ENCODE data around the gene NKX1-2.
A peak's percentile ranks its signal among the peaks of the same experiment; 100 is the strongest.

Gene NKX1-2

DNA sequence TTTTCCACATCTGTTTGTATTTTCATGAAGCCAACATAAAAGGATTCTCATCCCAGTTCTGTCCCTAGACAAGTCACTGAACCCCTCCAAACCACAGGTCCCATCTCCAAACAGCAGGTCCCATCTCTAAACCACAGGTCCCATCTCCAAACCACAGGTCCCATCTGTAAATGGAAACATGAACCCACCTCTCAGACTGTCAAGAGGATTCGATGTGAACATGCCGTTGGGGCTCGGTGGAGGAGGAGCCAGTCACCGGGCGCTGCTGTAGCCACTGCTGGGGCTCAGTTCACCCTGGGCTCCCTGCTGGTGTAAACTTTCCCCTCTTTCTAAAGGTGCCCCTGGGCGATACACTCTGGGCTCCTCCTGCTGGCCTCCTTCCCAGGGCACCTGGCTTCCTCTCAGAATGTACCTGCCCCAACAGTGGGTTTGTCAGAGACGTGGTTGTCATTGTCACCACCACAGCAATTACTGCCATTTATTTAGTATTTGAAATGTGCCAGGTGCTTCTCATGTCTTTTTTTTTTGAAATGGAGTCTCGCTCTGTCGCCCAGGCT, 24.8 kb upstream of the NKX1-2 start:
- no peak for DNase-seq (ENCODE audit: low read depth in 2 of 2)

DNA sequence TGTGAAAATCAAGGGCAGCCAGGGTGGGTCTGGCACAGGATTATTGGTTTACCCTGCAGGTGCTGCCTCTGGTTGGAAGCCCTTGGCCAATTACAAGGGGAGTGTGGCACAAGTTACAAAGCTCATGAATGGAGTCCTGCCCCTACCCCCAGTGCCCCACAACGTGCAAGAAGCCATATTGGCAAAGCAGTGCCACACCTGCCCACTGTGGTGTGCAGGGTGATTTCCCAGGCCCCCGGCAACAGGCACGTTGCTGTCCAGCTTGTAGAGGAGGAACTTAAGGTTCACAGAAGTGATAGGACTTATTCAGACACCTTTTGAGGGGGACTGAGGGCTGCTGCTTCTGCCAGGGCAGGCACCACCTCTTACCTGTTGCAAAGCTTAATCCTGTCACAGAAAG, 23.2 kb upstream of the NKX1-2 start:
- DNase-seq (ENCODE audit: low read depth in 2 of 2) = no peak

DNA sequence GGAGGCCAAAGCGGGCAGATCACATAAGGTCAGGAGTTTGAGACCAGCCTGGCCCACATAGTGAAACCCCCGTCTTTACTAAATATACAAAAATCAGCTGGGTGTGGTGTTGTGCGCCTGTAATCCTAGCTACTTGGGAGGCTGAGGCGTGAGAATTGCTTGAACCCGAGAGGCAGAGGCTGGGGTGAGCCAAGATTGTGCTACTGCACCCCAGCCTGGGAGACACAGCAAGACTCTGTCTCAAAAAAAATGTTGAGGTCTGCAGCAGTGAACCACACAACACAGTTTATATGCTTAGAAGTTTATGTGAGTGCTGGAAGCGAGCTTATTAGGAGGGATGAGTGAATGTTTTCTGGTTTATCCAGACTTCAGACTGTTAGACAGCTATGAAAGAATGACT, 22.2 kb upstream of the NKX1-2 start:
- DNase-seq (ENCODE audit: low read depth in 2 of 2) = no peak

DNA sequence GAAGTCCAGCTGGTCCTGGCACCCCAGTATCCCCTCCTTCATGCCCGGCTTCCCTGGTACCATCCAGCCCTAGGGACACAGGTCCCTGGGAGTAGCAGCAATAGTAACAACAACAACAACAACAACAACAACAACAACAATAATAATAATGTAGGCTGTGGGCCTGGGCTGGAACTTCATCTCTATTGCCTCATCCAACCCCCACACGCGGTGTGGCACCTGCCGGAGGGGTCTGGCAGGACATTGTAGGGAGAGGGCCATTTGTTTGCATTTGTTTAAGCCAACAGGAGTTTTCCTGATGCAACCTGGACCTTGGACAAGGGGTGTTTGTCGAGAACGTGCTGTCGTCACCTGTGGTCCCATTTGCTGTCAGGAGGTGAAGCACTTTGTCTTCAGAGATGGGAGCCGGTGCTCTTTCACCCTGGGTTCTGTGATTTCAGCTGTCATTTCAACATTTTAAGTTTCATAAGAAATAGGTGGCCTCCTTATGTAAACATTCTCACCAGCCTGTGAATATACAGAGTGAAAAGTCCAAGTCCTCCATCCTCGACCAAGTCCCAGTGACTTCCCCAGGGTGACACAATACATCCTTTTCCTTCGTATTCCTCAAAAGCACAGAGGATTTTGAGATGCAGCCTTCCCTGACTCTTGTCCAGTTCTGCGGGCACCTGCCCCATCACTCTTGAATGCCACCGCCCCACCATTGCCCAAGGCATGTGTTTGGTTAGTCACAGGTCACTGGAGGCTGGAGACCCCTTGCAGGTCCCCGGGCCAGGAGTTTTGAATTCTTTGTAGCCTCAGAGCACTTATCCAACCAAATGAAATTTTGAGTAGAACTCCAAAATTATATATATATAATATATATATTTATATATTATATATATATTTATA, 21.0 kb upstream of the NKX1-2 start:
- DNase-seq (ENCODE audit: low read depth in 2 of 2) = no peak

DNA sequence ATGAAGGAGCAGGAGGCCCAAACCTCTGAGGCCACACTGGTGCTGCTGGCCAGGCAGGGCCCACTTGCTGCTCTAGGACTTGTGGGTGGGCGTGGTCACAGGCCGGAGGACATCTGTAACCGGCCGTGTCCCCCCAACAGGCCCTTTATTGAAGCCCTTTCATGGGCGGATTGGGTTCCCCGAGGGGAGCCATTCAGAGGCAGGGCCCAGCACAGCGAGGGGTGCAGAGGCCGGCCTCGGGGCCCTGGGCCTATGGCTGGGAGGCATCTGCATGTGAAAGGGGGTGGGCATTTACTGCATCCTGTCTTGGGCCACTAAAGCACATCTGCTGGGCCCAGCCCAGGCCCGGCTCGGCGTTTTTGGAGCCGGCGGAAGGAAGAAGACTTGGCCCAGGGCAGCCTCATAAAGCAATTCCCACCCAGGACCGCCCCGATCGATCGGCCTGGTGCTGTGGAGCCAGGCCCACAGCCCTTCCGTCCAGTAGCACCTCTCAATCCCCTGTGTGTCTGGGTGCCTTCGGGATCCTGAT, 20.2 kb upstream of the NKX1-2 start:
- DNase-seq (ENCODE audit: low read depth in 2 of 2) = no peak

DNA sequence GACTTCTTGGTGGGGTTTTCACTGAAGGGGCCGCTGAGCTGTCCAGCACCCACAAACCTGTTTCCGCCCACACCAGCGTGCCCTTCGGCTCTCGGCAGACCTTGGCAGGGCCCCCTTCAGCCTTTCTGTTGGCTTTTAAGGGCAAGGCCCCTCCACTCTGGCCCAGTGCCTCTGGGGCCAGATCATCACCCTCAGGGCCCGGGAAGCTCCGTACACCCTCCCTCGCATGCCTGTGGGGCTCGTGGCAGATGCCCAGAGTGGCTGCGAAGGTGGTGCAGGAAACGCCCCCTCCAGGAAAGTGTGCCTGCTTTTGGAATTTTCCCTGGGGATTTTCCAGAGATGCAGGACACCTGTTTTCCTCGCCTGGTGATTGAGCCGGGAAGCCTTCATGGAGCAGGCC, 18.8 kb upstream of the NKX1-2 start:
- no peak for DNase-seq (ENCODE audit: low read depth in 2 of 2)

DNA sequence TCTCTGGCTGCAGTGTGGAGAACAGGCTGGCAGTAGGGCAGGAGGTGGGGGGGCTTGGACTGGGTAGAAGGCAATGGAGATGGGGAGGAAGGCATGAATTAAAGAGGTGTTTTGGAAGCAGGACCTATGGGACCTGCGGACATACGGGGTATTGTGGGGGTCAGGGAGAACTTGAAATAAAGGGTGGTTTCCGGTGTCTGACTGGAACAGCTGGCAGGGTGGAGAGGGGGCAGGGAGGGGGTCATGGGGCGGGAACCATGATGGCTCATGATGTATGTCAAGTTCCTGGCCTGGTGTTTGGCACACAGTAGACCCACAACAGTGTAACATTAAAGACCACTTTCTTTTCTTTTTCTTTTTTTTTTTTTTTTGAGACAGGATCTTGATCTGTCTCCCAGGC, 17.3 kb upstream of the NKX1-2 start:
- no peak for DNase-seq (ENCODE audit: low read depth in 2 of 2)

DNA sequence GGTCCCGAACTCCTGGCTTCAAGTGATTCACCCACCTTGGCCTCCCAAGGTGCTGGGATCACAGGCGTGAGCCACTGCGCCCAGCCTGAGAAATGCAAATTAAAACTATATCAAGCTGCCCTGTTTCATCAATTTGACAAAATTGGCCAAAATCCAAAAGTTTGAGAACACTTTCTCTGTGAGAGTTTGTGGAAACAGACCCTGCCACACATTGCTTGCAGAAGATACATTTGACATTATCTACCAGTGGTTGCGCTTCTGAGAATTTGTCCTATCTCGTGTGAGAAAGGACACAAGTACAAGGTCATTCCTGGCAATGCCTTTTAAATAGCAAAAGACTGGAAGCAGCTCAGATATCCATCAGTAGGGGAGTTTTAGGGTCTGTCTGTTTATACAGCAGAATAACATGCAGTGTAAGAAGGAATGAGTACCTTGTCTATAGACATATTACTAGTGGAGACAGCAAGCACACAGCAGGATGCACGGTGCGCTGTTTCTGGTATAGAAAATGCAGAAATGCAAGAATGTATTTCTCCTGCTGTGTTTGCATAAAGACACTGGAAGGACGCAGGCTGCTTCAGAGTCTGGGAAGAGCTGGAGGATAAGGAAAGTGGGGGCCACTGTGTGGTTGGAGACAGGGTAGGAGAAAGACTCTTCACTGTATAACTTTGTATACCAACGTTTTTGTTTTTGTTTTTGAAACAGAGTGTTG, 16.1 kb upstream of the NKX1-2 start:
- no peak for DNase-seq (ENCODE audit: low read depth in 2 of 2)

DNA sequence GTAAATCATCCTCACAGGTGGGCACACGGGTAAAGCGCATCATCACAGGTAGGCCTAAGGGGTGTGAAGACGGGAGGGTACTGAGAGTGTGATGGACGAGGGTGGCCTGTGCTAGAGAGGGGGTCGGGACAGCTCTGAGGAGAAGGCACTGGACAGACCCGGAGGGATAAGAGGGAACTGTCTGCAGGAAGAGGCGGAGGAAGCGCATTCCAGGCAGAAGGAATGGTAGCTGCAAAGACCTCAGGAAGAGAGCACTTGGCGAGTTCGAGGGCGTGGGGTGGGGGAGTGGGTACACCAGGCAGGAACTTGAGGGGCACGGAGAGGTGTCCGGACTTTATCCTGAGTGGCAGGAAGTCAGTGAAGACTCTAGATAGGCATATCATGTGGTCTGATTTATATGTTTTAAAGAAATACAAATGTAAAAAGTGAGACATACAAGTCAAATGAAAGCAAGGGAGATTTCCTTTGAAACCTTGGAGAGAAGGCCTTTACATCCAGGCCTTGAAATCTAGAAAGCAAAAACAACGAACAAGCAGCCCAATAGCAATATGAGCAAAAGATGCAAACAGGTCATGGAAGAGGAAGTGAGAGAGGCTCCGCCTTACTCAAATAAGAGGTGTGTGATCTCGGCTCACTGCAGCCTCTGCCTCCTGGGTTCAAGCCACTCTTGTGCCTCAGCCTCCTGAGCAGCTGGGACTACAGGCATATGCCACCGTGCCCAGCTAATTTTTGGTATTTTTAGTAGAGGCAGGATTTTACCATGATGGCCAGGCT, 15.4 kb upstream of the NKX1-2 start:
- no peak for DNase-seq (ENCODE audit: low read depth in 2 of 2)

DNA sequence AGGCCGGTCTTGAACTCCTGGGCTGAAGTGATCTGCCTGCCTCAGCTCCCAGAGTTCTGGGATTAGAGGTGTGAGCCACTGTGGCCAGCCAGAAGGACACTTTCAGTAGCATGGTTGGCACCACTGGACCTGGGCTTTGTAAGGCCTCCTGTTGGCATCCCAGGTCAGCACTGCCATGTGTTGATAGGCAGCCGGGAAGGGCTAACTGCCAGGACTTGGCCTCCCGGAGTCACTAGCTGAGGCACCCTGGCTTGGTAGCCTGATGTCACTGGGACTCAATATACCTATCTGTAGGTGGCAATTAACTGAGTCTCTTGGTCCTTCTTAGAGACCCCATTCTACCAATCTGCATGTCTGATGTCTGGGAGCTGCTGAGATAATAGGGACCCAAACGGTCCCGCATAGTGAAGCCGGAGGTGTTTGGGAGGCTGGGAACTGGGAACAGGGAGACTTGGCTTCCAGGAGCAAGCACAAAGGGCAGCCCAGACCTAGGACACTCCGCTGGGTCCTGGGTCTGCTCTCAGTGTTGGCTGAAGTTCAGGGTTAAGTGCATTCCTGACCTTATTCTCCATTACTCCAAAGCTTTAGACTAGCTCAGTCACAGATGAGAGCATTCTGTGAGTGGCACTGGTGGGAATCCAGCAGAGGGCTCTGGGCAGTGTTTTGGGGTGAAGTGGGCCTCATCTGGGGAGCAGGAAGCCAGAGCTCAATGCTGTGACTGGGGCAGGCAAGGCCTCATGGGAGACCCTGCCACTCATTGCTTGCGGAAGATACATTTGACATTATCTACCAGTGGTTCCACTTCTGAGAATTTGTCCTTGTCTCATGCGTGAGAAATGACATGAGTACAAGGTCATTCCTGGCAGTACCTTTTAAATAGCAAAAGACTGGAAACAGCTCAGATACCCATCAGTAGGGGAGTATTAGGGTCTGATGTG, 14.5 kb upstream of the NKX1-2 start:
- DNase-seq (ENCODE audit: low read depth in 2 of 2) = no peak

DNA sequence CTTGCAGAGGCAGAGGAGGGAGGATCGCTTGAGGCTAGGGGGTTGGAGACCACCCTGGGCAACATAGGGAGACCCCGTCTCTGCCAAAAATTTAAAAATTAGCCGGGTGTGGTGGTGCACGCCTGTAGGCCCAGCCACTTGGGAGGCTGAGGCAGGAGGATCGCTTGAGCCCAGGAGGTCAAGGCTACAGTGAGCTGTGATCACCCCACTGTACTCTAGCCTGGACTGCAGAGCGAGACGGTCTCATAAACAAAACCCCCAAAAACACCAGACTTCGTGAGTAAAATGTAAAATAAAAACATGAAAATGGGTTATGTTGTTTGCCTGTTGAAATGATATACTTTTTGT, 12.5 kb upstream of the NKX1-2 start:
- DNase-seq (ENCODE audit: low read depth in 2 of 2) = no peak

DNA sequence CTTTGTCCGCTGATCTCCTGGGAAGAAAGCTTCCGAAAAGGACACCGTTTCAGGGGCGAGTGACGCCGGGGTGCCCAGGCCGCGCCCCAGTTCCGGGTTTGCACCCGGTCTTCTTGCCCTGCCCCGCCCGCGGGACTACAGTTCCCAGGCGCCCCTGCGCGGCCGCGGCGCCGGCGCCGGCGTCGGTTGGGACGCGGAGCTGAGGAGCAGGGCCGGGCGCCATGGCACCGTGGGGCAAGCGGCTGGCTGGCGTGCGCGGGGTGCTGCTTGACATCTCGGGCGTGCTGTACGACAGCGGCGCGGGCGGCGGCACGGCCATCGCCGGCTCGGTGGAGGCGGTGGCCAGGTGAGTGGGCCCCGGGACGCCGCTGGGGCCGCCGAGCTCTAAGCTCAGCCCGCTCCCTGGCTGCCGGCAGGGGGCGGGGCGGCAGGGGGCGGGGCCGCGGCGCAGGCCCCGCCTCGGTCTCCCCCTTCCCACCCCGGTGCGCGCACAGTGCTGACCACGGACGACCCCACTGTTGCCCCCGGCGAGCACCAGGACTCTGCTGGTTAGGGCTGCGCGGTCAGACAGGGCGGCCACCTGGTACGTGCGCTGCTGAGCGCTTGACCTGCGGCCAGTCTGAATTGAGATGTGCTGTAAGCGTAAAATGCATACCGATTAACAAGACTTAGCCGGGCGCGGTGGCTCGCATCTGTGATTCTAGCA, 12.0 kb upstream of the NKX1-2 start, which contains the start of gene LHPP:
Gene LHPP, plus strand, starts transcription at position 182 of the 706 bp plus-strand sequence. Its CDS starts 40 bp downstream, at position 222.
- peak; percentile 81 to 83 for DNase-seq (ENCODE audit: low read depth in 2 of 2)

DNA sequence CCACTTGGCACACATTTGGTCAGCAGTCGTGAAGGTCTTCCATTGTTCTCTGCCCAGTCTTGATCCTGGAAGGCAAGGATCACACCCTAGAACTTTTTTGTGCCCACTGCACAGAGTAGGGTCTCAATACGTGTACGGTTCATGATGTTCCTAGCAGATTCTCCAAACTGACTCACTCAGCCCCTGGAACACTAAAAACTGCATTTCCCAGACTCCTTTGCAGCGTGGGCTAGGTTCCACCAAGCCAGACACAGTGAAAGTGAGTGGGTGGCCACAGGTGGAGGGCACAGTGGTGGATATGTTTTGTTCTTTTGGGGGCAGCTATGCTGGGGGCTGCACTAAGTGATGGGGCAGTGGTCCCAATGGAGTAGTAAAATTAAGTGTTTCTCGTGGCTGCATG, 10.3 kb upstream of the NKX1-2 start:
- no peak for DNase-seq (ENCODE audit: low read depth in 2 of 2)

DNA sequence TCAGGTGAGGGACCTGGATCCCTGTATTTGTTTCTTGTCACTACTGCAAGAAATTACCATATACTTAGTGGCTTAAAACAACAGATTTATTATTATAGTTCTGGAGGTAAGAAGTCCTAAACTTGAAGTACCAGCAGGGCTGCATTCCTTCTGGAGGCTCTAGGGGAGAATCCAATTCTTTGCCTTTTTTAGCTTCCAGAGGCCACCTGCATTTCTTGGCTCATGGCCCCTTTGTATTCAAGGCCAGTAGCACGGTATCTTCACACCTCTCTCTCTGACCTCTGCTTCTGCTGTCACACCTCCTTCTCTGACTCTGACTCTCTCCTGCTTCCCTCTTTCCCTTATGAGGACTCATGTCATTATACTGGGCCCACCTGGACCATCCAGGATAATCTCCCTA, 9.6 kb upstream of the NKX1-2 start:
- DNase-seq (ENCODE audit: low read depth in 2 of 2) = no peak

DNA sequence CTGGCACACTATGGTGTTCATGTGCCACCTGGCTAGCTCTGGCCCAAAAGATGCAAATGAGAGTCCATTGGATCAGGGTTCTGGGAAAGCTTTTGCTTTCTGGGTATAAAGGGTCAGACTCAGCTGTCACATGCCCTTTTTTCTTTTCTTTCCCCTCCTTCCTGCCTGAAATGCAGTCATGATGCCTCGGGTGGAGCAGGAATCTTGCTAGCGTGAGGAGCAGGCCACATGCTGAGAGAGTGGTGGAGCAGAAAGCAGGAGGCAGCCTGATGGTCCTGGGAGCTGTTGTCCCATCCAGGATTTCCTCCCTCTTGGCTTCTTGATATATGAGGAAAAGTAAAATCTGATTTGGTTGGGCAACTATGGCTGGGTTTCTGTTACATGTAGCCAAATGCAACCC, 9.1 kb upstream of the NKX1-2 start:
- DNase-seq (ENCODE audit: low read depth in 2 of 2) = no peak

DNA sequence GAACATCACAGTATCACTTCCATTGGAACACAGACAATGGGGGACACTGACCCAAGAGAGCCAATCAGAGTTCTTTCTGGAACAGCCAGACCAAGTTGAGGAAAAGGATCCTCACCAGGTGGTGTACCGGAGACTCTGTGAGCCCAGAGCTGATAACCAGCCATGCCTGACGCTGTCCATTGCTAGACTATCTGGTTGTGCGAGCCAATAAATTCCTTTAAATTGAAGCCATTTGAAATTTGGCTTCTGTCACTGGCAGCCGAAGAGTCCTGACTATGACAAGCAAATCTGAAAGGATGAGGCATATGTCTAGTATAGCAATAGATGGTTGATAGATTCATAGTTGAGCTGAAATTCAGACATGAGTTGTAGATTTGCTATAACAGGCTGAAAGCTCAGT, 8.6 kb upstream of the NKX1-2 start:
- no peak for DNase-seq (ENCODE audit: low read depth in 2 of 2)

DNA sequence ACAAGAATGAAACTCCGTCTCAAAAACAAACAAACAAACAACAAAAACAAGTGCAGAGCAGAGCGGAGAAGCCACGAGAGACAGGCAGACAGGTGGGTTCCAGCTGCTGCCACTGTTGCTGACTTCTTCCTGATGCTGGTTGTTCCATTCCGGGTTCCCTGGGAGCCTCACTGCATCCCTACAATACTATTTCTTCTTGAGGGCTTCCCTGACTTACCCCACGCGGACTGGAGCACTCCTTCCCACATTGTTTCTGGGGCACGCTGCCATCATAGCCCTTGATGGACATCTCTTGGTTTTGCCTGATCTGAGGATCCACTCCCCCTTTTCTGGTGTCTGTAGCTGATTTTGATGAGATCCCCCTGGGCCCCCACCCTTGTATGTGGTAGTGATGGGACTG, 5.6 kb upstream of the NKX1-2 start:
- no peak for DNase-seq (ENCODE audit: low read depth in 2 of 2)

DNA sequence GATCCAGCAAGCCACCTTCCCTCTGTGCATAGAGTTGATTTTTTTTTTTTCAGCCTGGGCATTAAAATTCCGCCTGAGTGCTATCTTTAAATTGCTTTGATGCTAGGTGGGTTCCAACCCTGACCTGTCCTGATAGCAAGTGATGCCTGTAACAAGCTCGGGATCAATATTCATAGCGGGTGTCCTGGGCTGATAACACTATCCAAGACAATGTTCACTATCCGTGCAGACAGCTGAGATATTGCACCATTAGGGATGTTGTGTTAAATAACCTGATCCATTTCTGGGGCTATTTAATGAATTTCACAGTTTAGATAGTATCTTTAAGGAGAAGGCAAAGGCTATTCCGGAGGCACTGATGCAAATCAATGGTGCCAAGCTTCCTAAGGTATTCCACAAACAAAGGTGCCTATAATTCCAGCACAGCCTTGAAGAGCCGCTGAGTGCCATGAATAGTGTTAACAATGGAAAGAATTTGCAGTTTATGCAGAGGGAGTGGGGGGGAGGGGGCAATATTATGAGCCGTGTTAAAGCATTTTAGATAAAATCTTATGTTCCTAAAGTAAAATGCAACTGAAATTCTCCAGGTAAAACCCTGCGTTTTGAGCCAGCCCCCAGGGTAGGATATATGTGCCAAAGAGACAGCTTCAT, 4.2 kb upstream of the NKX1-2 start:
- DNase-seq (ENCODE audit: low read depth in 2 of 2) = no peak

DNA sequence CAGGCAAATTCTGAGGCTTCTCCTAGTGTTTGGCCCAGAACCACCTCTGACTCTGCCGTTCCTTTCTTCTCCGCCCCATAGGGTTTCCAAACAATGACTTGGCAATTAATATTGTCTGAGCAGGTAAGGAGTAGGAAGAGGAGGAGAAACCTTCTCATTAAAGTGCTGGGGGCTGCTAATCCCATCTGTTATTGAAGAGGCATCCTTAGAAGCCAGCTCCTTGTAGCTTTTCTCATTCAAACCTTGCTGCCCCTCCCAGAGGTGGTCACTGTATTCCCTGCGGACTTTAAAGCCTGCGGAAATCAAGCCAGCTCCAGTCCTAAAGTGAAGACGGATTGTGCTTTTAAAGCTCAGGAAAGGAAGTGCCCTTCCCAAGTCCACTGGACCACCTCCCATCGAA, 1.4 kb upstream of the NKX1-2 start:
- no peak for DNase-seq (ENCODE audit: low read depth in 2 of 2)

DNA sequence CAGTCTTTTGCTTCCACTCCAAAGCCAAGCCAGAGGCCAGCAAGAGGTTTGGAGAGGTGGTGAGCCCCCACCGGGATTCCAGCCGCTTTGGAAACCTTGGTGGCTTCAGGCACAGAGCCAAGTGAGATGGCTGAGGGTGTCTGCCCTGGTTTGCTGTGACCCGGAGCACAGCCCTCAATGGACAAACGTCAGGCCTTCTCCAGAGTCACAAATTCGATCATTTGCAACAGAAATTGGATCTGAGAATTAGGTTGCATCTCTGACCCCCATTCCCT, 885 bp upstream of the NKX1-2 start:
- no peak for DNase-seq (ENCODE audit: low read depth in 2 of 2)

Data from stimulated activated CD8-positive, alpha-beta memory T cell treated with anti-CD3 and anti-CD28 coated beads, Interleukin-2, amount 100 ng/mL, for 48 hours (primary cell).